GM18511 (cell line): ENCODE measurements around the gene CLTCL1.
"Not testable (repeated sequence)": the region's sequence is repeated elsewhere in the genome, so short reads cannot be mapped to it uniquely, and the experiment has no call there.

Experiments
- ATAC-seq: cut with Tn5 transposase; IDR thresholded peaks from one replicate; pipeline ENCODE4 v1.9.1; 2021; ENCODE audit warnings: mild to moderate bottlenecking, moderate library complexity; ENCODE audit not compliant: unreplicated experiment

The CLTCL1 gene

GRCh38 chr22:19177164-19178064, 114.1 kb downstream of the CLTCL1 start:
- no peak for ATAC-seq

- ATAC-seq, result no peak
Measured at GRCh38 chr22:19176732-19177131, 114.8 kb downstream of the CLTCL1 start.

- no peak for ATAC-seq
Measured at GRCh38 chr22:19176175-19176643, 115.3 kb downstream of the CLTCL1 start.

GRCh38 chr22:19175602-19176174, 115.8 kb downstream of the CLTCL1 start:
- ATAC-seq, result no peak

- ATAC-seq, result no peak
Measured at GRCh38 chr22:19175026-19175601, 116.4 kb downstream of the CLTCL1 start.

- ATAC-seq, result no peak
Measured at GRCh38 chr22:19174106-19175025, 117.2 kb downstream of the CLTCL1 start.

- no peak for ATAC-seq
Measured at GRCh38 chr22:19173047-19174035, 118.2 kb downstream of the CLTCL1 start.

- ATAC-seq, result no peak
Measured at GRCh38 chr22:19172213-19173046, 119.1 kb downstream of the CLTCL1 start.

GRCh38 chr22:19169947-19170318, 121.6 kb downstream of the CLTCL1 start:
- no peak for ATAC-seq

- no peak for ATAC-seq
Measured at GRCh38 chr22:19169002-19169946, 122.2 kb downstream of the CLTCL1 start.

- no peak for ATAC-seq
Measured at GRCh38 chr22:19168088-19168890, 123.2 kb downstream of the CLTCL1 start.

GRCh38 chr22:19167106-19167869, 124.2 kb downstream of the CLTCL1 start:
- no peak for ATAC-seq

GRCh38 chr22:19166421-19166820, 125.1 kb downstream of the CLTCL1 start:
- ATAC-seq, result no peak

- no peak for ATAC-seq
Measured at GRCh38 chr22:19164425-19164824, 127.1 kb downstream of the CLTCL1 start.

- ATAC-seq, result not testable (repeated sequence)
Measured at GRCh38 chr22:19158649-19159048, 132.9 kb downstream of the CLTCL1 start.

- ATAC-seq, result not testable (repeated sequence)
Measured at GRCh38 chr22:19156109-19156508, 135.4 kb downstream of the CLTCL1 start.
